A673 (cell line): ENCODE measurements around the gene GALNT18.

Source experiments
- CTCF ChIP-seq: fragments of 300-800, 200-600 bp; sonication (generic); conservative IDR thresholded peaks from 2 replicates; pipeline ENCODE4 v1.5.1; 2017; ENCODE audit warnings: low read depth, mild to moderate bottlenecking, antibody characterized with exemption, low read length, moderate library complexity, mixed read lengths
- EZH2 ChIP-seq: fragments of 200-600 bp; sonication (generic); IDR thresholded peaks from 2 replicates; pipeline ENCODE4 v1.6.1; 2017; ENCODE audit warnings: borderline replicate concordance, low read depth, mild to moderate bottlenecking, mixed read lengths, antibody characterized with exemption, low read length; ENCODE audit not compliant: poor library complexity, severe bottlenecking

DNA sequence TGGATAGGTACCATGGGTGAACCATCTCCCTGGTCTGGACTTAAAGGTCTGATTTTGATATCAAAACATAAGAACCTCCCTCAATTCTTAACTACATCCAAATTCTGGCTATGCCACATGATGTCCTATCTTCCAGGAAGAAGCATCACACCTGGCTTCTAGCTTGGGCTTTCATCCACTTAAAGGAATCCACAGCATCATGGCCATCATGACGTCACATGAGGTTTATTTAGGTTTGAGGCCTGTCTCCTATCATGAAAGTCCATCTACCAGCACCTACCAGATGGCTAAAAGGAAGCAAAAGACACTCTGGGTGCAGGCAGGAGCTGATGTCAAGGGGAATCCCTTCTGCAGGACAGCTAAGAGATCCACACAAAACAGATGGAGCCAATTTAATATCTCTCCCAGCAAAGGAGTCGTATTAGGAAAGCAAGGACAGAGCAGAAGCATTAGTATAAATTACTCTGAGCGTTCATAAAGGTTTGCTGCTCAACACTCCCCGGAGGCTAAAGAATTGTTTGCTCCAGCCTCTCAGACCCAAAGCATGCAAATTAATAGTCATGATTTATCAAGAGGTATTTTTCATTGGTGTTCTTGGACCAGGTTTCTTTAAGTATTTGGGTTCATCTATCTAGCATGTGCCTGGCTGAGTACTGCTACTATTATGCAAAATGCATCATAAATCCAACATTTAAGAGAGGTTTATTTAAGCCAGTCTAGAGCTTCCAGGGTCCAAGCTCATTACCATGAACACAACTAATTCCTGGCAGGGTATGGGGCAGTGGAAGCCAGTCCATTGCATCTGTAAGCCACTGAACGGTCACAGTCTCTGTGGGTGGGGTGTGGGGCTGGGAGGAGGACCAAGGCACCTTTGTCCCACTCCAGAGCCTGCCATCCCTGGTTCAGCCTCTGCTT lies 47.2 kb downstream of the GALNT18 start:
- TF ChIP-seq CTCF (no peak), EZH2 (no peak)
